IPS-11a (cell line): ENCODE data around the gene TMA16.
"Not testable (repeated sequence)": the region's sequence is repeated elsewhere in the genome, so short reads cannot be mapped to it uniquely, and the experiment has no call there.

ENCODE experiments used
- H3K4me3 ChIP-seq: one replicate; pipeline ENCODE4 v1.5.1; 2013; ENCODE audit warnings: low read depth, low read length, control low read depth

TMA16 gene

GRCh38 chr4:163505374-163505773, 10.9 kb downstream of the TMA16 start:
- H3K4me3 ChIP-seq, result no peak overlapping the region

DNA sequence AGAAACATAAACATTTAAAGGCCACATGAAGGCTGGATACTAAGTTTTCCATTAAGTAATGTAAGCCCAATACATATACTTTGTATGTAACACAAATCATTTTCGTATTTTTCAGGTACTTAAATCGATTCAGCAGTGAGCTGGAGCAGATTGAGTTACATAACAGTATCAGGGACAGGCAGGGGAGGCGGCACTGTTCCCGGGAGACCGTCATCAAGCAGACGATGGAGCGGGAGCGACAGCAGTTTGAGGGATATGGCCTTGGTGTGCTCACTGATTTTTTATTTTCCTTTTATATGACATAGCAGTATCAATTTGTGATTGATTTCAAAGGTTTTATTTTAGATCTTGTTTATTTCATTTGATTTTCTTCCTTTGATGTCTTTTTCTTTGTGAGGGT, 20.7 kb downstream of the TMA16 start:
- no peak overlapping the region for H3K4me3 ChIP-seq

GRCh38 chr4:163523791-163524365, 29.4 kb downstream of the TMA16 start:
- H3K4me3 ChIP-seq, result no peak overlapping the region

- no peak overlapping the region for H3K4me3 ChIP-seq
Measured at GRCh38 chr4:163525982-163526381, 31.5 kb downstream of the TMA16 start.

DNA sequence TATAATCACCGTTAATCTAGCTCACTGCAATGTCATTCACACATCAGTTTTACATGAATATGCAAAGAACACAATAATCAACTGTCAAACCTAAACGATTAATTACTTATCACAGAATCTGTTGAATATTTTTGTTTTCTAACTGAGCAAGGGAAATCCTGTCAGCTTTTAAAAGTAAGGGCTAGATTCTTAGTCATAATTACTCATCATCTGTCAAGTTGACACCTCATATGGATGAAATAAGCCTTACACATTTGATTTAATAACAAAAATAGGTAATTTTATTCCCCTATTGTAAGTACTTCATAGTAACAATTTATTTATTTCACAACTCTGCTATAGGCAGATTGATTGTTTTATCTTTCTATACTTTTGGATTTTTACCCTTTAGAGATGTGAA, 32.7 kb downstream of the TMA16 start:
- no peak overlapping the region for H3K4me3 ChIP-seq

GRCh38 chr4:163528653-163529052, 34.2 kb downstream of the TMA16 start:
- H3K4me3 ChIP-seq, result no peak overlapping the region

- H3K4me3 ChIP-seq, result no peak overlapping the region
Measured at GRCh38 chr4:163534056-163534455, 39.6 kb downstream of the TMA16 start.

DNA sequence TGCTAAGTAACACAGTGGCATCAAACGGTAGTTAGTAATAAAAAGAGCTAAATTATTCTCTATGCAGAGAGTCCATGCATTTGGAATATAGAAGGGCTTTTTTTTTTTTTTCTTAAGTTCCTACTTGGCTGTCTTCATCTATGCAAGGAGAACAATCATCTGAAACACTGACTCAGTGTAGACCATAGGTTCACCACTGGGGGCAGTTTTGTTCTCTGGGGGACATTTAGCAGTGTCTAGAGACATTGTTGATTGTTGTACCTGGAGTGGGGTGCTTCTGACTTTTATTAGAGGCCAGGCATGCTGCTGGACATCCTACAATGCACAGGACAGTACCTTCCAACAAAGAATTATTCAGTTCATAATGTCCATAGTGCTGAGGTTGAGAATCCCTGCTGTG, 41.2 kb downstream of the TMA16 start:
- no peak overlapping the region for H3K4me3 ChIP-seq

GRCh38 chr4:163536091-163536490, 41.6 kb downstream of the TMA16 start:
- no peak overlapping the region for H3K4me3 ChIP-seq

DNA sequence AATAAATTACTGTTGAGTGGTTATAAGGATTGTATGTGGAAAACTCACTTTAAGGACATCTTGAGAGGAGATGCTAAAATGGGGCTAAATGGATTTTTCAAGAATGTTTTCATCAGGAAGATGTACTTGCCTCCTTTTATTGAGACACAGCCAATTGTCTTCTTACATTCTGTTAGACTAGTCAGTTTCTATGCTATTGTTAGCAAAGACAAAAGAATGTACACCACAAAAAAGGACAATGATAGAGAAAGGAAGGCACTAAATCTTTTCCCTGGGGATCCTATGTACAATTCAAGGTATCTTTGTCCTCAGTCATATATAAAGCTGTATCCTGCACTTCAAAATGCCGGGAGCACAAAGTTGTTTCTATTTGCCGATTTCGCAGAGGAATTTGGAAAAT, 42.6 kb downstream of the TMA16 start:
- no peak overlapping the region for H3K4me3 ChIP-seq

- not testable (repeated sequence) for H3K4me3 ChIP-seq
Measured at GRCh38 chr4:163538820-163539219, 44.3 kb downstream of the TMA16 start.

DNA sequence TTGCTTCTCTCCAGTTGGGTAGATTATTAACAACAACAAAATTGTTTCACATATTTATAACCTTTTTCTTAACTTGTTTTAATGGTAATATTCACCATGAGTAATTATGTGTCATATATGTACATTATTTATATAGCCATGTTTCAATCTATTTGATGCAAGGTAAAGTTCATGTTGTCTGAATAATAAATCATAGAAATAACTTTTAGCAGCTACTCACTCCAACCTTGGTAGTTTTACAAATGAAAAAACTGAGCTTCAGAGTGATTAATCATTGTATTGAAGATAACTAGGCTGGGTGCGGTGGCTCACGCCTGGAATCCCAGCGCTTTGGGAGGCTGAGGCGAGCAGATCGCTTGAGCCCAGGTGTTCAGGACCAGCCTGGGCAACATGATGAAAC, 46.0 kb downstream of the TMA16 start:
- no peak overlapping the region for H3K4me3 ChIP-seq

DNA sequence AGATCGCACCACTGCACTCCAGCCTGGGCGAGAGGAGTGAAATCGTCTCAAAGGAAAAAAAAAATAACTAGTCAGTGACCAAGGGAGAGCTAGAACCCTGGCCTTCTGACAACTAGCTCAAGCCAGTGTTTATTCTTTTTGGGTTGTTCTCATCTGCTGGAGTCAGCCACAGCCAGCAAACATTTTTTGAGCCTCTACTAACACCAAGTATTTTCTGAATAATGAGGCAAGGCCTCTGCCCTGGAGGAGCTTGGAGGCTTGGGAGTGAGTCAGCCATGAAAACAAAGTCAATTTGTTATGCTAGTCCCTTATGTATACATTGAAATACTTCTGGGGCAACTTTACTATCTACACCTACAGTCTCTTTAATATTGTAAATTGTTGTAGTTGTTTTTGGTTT, 46.5 kb downstream of the TMA16 start:
- no peak overlapping the region for H3K4me3 ChIP-seq

DNA sequence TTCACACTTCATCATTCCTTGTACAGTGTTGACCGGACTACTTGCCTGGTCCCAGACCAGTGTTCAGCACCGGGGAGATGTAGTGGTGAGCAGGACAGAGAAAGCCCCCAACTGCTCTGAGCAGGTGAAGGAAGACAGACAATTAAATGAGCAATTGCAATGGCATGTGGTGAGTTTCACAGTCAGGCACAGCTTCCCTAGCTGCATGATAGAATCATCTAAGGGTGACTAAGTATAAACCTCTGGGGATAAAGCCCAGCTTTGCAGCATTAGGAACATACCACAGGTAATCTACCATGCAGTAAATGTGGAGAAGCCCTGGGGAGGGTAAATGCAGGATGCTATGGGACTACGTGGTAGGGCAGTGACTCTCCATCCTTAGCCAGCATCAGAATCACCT, 47.8 kb downstream of the TMA16 start:
- no peak overlapping the region for H3K4me3 ChIP-seq

DNA sequence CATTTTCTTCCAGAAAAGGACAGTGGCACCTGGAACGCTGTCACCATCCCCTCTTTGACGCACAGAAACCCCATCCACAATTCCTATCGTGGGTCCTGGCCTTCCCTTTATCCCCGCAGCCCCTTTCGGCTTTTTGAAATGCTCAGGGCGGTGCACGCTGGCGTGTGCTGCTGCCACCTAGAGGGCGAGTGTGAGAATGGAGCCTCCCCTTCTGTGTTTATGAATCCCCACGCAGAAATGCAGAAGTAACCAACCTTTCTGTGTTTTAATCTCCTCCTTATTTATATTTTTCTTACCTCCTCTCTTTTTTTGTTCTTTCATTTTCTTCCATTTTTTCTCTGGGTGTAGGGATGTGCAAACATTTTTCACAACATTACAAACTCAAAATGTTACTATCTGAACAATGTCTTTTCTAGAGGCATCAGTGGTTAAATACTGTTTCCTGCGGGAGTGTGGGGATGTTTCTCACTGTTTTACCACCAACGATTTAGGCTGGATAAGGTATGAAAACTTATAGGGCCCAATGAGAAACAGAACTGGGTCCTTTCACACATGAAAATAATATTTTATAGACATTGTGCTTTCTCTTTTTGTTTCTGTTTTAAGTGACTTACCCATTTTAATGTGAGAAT, 50.0 kb downstream of the TMA16 start:
- no peak overlapping the region for H3K4me3 ChIP-seq

DNA sequence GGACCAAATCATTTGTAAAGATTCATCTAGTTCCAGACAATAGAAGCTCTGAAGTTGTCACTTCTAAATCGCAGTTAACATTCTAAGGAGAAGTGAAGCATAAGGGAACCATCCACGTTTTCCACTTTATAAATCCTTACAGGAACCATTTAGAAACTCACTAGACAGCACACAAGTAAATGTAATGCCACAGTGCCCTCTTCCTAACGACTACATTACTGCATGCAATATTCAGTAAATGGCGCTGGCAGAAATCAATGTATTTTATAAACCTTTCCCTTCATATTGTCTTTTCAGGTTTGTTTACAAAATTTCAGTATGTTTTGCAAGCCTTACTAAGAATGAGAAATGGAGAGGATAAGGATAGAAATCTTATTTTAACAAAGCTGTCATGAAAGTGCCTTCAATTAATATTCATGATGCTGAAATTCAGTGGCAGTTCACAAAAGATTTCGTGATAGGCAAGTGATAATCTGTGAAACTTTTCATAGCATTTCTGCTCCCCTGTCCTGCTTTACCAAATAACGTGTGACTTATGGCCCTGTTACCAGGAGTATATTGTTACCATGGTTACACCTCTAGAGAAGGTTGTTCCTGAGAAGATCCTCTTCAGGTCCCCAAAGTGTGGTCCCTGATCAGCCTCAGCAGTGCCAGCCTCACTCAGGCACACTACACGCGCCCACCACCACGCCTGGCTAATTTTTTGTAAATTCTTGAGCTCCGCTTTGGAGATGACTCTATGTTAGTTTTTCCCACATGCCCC, 54.2 kb downstream of the TMA16 start:
- no peak overlapping the region for H3K4me3 ChIP-seq

- H3K4me3 ChIP-seq, result no peak overlapping the region
Measured at GRCh38 chr4:163550869-163551267, 56.4 kb downstream of the TMA16 start.

DNA sequence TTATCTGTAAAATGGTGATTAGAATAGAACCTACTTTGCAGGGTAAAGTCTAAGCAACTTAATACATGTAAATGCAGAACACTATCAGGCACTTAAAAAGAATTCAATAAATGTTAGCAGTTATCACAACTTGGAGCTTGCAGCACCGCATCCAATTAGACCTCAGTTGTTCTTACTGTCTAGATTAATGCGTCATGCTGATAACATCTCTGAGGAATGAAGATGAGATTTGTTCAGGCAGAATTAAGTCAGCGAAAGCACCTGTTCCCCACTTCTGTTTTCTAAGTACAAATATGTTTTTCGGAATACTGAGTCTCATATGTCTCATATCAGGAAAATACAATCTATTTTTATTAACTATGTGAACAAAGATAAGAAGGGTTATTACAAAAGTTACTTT, 58.7 kb downstream of the TMA16 start:
- H3K4me3 ChIP-seq, result no peak overlapping the region

GRCh38 chr4:163554870-163555465, 60.5 kb downstream of the TMA16 start:
- H3K4me3 ChIP-seq, result no peak overlapping the region

GRCh38 chr4:163556177-163556576, 61.7 kb downstream of the TMA16 start:
- H3K4me3 ChIP-seq, result no peak overlapping the region

- no peak overlapping the region for H3K4me3 ChIP-seq
Measured at GRCh38 chr4:163556650-163557391, 62.3 kb downstream of the TMA16 start.
